Pancreas (tissue), 10 donors: ENCODE measurements around the gene ZNF408. TPM values are rescaled to one million over a fixed set of nuclear protein-coding genes. Genes with fewer than 3 reads are reported as not detected.
A peak's percentile ranks its signal among the peaks of the same experiment; 100 is the strongest.

ENCODE experiments used
- ATAC-seq, 4 donors: fragments of 200-7000 bp; cut with Tn5 transposase; one replicate each; pipeline versions ENCODE4 v1.8.0 to v1.9.1; 2020; ENCODE audit warnings: mild to moderate bottlenecking in 4 of 4, moderate library complexity in 4 of 4
- DNase-seq, 6 donors: peaks; one replicate each; pipeline ENCODE4 v3.0.0-alpha.2; 2020
- FAIRE-seq: peaks from 2 replicates; lab custom pipeline; 2012; peaks lifted over from hg19 to GRCh38; lab: Jason Lieb, UNC
- H3K27ac ChIP-seq, 4 donors: fragments of 200-600 bp; sonication (generic); 1 replicate in 3 of 4; 2 replicates in 1 of 4; pipeline versions ENCODE4 v1.5.0 to v1.8.0; 2020
- H3K27me3 ChIP-seq, 4 donors: fragments of 200-600 bp; one replicate each; pipeline ENCODE4 v1.8.0; 2021
- H3K36me3 ChIP-seq, 3 donors: fragments of 200-600 bp; sonication (generic) in 1 of 3; one replicate each; pipeline versions ENCODE4 v1.5.0 to v1.8.0; 2020 to 2021
- H3K4me1 ChIP-seq, 3 donors: fragments of 200-600 bp; one replicate each; pipeline ENCODE4 v1.8.0; 2021
- H3K4me3 ChIP-seq, 4 donors: fragments of 200-600 bp; sonication (generic) in 2 of 4; one replicate each; pipeline versions ENCODE4 v1.5.0 to v1.8.0; 2020 to 2021
- H3K9me3 ChIP-seq, 4 donors: fragments of 200-600 bp; one replicate each; pipeline ENCODE4 v1.8.0; 2021
- WGBS, 2 donors: extraction: QIAGEN DNeasy Blood & Tissue Kit; methylation state at CpG; one replicate each; pipeline ENCODE4 v1.1.7; 2013; 5-methylcytosine and 5-hydroxymethylcytosine counted together
- intact Hi-C, 3 donors: fragments of 100-400 bp; cut with DNase I; formaldehyde crosslinking; loops; one replicate each; pipeline versions ENCODE4 v1.11.1 to v1.14.2; 2022
- polyA plus RNA-seq, 2 donors: library from polyadenylated mRNA; stranded (reverse); fragments of 200-250 nt; gene quantifications; one replicate each; pipeline ENCODE4 v1.2.3, GENCODE V29; 2013
- total RNA-seq, 6 donors: library from RNA; stranded (reverse); fragmentation: NEBNext Ultra II Directional in 4 of 6; extraction: Animal tissue kit (Norgen Biotek cat#: 25700) in 4 of 6; gene quantifications; one replicate each; pipeline versions ENCODE4 v1.2.1 to v1.2.4, GENCODE V29; 2021 to 2023
- TF ChIP-seq, protein P1 (sequence below), 4 donors: fragments of 200-600 bp; sonication (generic) in 3 of 4; IDR thresholded peaks; one replicate each; pipeline versions ENCODE4 v1.5.0 to v1.8.0; 2021; ENCODE audit warnings: antibody characterized with exemption in 4 of 4
- donor health status: healthy with polysubstance abuse.
- donor health status: DM: no; HTN: no; CAD: no; lungs with moderate emphysema.
- donor health status: DM: no; HTN: no; CAD: no.
- donor health status: control.
- donor health status: control.
- donor health status: Bipolar disorder and iron deficiency.
- donor health status: DM: yes; HTN: yes; CAD: no.
- donor health status: DM: no; HTN: no; CAD: no.
- donor health status: DM: no; HTN: no; CAD: no.
- donor health status: DM: yes; HTN: yes; CAD: no.

ZNF408 gene
- total and polyA plus RNA-seq, 8 donors, result 2.8 to 7.8 (median 4.7) TPM

DNA sequence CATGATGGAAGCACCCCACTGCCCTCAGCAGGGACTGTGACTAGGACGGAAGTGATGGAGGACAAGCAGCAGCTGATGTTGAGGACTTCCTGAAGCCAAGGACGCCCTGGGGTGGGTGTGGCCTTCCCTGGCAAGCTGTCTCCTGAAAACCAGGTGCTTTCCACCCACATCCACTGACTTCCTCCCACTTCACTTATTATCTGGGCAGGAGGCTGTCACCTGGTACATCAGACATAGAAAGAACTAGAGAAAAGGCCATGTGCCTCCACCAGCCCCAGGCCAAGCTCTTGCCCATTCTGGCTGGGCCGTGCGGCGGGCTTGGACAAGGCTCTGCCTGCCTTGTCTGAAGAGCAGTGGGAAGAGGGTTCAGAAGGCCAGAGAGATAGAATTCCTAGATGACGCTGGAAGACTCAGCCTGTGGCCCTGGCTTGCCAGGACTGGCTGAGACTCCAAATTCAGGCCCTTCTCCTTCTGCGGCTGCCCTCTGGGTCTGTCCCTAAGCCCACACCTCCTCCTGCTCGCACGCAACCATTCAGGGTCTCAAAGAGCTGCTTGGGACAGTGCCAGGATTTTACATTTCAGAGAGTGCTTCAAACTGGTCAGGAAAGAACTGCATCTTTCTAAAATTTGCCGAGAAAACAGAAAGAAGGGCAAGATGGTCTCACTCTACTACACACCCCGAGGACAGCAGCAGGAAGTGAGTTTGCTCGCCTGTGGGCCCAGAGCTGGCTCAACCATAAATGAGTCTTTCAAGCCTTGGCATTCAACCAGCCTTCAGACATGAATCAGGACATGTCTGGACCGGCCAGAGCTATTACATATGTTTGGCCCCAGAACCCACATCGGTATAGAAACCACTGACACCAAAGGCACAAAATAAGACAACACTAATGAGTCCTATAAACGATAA is 13.7 kb upstream of the ZNF408 start:
- Histone ChIP-seq H3K36me3 (peaks cover 0 to 7% (median 4%) of the 10 kb centered on the region in 3 donors), H3K27me3 (no peaks in the 10 kb centered on the region), H3K4me3 (no peak overlapping the region), H3K27ac (no peak overlapping the region), H3K9me3 (no peaks in the 10 kb centered on the region), H3K4me1 (no peaks in the 10 kb centered on the region)
- ATAC-seq (peak in 2 of 4 donors; percentile 20 to 44), DNase-seq (no peak), FAIRE-seq (no peak)
- 84 to 88% methylated on average over 15 of the region's 15 CpGs for WGBS, 2 donors
- TF ChIP-seq, protein P1, sequence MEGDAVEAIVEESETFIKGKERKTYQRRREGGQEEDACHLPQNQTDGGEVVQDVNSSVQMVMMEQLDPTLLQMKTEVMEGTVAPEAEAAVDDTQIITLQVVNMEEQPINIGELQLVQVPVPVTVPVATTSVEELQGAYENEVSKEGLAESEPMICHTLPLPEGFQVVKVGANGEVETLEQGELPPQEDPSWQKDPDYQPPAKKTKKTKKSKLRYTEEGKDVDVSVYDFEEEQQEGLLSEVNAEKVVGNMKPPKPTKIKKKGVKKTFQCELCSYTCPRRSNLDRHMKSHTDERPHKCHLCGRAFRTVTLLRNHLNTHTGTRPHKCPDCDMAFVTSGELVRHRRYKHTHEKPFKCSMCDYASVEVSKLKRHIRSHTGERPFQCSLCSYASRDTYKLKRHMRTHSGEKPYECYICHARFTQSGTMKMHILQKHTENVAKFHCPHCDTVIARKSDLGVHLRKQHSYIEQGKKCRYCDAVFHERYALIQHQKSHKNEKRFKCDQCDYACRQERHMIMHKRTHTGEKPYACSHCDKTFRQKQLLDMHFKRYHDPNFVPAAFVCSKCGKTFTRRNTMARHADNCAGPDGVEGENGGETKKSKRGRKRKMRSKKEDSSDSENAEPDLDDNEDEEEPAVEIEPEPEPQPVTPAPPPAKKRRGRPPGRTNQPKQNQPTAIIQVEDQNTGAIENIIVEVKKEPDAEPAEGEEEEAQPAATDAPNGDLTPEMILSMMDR (IDR thresholded peaks at IDR 0.05), result no peak
- intact Hi-C loops, result no loop called here

DNA sequence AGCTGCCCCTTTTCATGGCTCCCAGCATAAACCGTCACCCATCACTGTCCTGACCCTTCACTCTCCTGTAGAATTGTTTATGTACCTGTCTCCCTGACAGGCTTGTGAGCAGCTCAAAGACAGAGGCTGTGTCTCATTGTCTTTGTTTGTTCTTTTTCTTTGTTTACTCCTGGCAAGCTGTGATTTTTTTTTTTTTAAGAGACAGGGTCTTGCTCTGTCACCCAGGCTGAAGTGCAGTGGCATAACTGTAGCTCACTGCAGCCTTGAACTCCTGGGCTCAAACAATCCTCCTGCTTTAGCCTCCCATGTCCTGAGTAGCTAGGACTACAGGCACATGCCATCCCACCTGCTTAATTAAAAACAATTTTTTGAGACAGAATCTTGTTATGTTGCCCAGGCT is 10.1 kb upstream of the ZNF408 start:
- intact Hi-C loops, result no loop called here
- H3K27me3 ChIP-seq, result no peaks in the 10 kb centered on the region
- FAIRE-seq (no peak), ATAC-seq (no peak), DNase-seq (peak in 1 of 6 donors; percentile 1)
- no peak overlapping the region for H3K4me3 ChIP-seq
- WGBS, 2 donors, result 92 to 94% methylated on average over 1 of the region's 1 CpG
- no peaks in the 10 kb centered on the region for H3K4me1 ChIP-seq
- H3K27ac ChIP-seq, result no peak overlapping the region
- peaks cover 0 to 34% (median 14%) of the 10 kb centered on the region in 3 donors for H3K36me3 ChIP-seq
- H3K9me3 ChIP-seq, result no peaks in the 10 kb centered on the region
- TF ChIP-seq, protein P1 (IDR thresholded peaks at IDR 0.05), result no peak

DNA sequence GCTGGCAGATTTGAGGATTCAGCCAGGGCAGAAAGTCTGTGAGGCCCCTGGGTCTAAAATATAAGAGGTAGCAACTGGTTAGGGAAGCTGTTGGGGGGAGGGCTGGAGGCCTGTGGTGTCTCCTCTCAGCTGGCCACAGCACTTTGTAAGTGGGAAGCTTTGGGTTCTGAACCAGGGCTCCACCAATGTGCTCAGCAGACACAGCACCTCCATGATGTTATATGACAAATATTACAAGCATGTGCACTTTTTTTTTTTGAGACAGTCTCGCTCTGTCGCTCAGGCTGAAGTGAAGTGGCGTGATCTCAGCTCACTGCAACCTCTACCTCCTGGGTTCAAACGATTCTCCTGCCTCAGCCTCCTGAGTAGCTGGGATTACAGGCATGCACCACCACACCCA is 8.4 kb upstream of the ZNF408 start:
- WGBS, 2 donors, result 95 to 97% methylated on average over 4 of the region's 4 CpGs
- no peak overlapping the region for H3K4me3 ChIP-seq
- no peak for FAIRE-seq
- no peaks in the 10 kb centered on the region for H3K4me1 ChIP-seq
- intact Hi-C loops, result no loop called here
- no peaks in the 10 kb centered on the region for H3K27me3 ChIP-seq
- peak in 1 of 6 donors; percentile 10 for DNase-seq
- peaks cover 0 to 32% (median 15%) of the 10 kb centered on the region in 3 donors for H3K36me3 ChIP-seq
- no peak overlapping the region for H3K27ac ChIP-seq
- TF ChIP-seq, protein P1 (IDR thresholded peaks at IDR 0.05), result no peak
- no peaks in the 10 kb centered on the region for H3K9me3 ChIP-seq
- no peak for ATAC-seq

DNA sequence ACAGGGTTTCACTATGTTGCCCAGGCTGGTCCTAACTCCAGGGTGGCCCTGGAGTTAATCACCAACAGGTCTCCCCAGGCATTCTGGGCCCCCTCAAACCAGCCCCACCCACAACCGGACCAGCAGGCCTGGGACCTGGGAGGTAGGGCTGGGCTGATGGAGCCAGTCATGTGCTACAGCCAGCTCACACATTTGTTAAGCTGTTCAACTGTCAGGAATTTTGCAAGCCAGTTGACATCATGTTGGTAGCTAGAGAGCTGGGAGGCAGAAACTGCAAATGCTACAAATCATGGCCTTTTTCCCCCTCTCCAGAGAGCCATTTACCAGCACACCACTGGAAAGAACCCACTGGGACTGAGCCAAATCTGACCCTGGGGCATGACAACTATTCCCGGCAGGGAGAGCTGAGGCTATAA is 7.2 kb upstream of the ZNF408 start:
- no peaks in the 10 kb centered on the region for H3K9me3 ChIP-seq

More for the DNA sequence above, 7.2 kb upstream of the ZNF408 start:
- ATAC-seq (no peak), DNase-seq (no peak), FAIRE-seq (no peak)
- Histone ChIP-seq H3K36me3 (peaks cover 0 to 32% (median 15%) of the 10 kb centered on the region in 3 donors), H3K4me3 (no peak overlapping the region), H3K27ac (no peak overlapping the region), H3K27me3 (no peaks in the 10 kb centered on the region), H3K4me1 (peaks cover 0 to 4% (median 0%) of the 10 kb centered on the region in 3 donors)
- TF ChIP-seq, protein P1 (IDR thresholded peaks at IDR 0.05), result no peak
- WGBS, 2 donors, result 82 to 88% methylated on average over 2 of the region's 2 CpGs
- intact Hi-C loops, result no loop called here
